DOHH2 (cell line): ENCODE data around the gene KDF1.

Source experiments
- H3F3A ChIP-seq: fragments of 200-600 bp; sonication (generic), shearing (Covaris generic); 2 replicates; pipeline ENCODE4 v1.6.0; 2016; ENCODE audit warnings: antibody characterized with exemption, mild to moderate bottlenecking; ENCODE audit not compliant: control insufficient read depth, insufficient read depth
- H3K27ac ChIP-seq: fragments of 200-600 bp; sonication (generic); 2 replicates; pipeline ENCODE4 v1.5.1; 2014; ENCODE audit warnings: low read depth, mild to moderate bottlenecking, low read length, moderate library complexity
- H3K27me3 ChIP-seq: fragments of 200-600 bp; sonication (generic); 2 replicates; pipeline ENCODE4 v1.6.1; 2014; ENCODE audit warnings: mild to moderate bottlenecking, low read length, mixed read lengths; ENCODE audit not compliant: control insufficient read depth
- H3K36me3 ChIP-seq: fragments of 200-600 bp; sonication (generic); 2 replicates; pipeline ENCODE4 v1.6.1; 2014; ENCODE audit warnings: mild to moderate bottlenecking, low read length, moderate library complexity, mixed read lengths; ENCODE audit not compliant: control insufficient read depth
- H3K4me1 ChIP-seq: fragments of 200-600 bp; sonication (generic); 2 replicates; pipeline ENCODE4 v1.6.1; 2014; ENCODE audit warnings: mild to moderate bottlenecking, low read length, mixed read lengths; ENCODE audit not compliant: control insufficient read depth
- H3K4me2 ChIP-seq: fragments of 200-600 bp; sonication (generic); 2 replicates; pipeline ENCODE4 v1.6.0; 2014; ENCODE audit warnings: mild to moderate bottlenecking, low read length, moderate library complexity
- H3K4me3 ChIP-seq: fragments of 200-600 bp; sonication (generic); 2 replicates; pipeline ENCODE4 v1.5.1; 2014; ENCODE audit warnings: mild to moderate bottlenecking, low read length, mixed read lengths
- H3K79me2 ChIP-seq: fragments of 200-600 bp; sonication (generic); 2 replicates; pipeline ENCODE4 v1.6.1; 2014; ENCODE audit warnings: mild to moderate bottlenecking, low read length, mixed read lengths; ENCODE audit not compliant: control insufficient read depth
- H3K9me2 ChIP-seq: fragments of 200-600 bp; sonication (generic); replicated peaks from 2 replicates; pipeline ENCODE4 v1.6.1; 2014; ENCODE audit warnings: mild to moderate bottlenecking, low read length, mixed read lengths; ENCODE audit not compliant: control insufficient read depth
- H3K9me3 ChIP-seq: fragments of 200-600 bp; sonication (generic); 2 replicates; pipeline ENCODE4 v1.6.1; 2014; ENCODE audit warnings: antibody characterized with exemption, low read length, mixed read lengths; ENCODE audit not compliant: control insufficient read depth, insufficient read depth
- H4K20me1 ChIP-seq: fragments of 200-600 bp; sonication (generic); 2 replicates; pipeline ENCODE4 v1.6.0; 2014; ENCODE audit warnings: low read depth, mild to moderate bottlenecking, antibody characterized with exemption, low read length, moderate library complexity; ENCODE audit not compliant: control insufficient read depth, insufficient read depth
- EZH2phosphoT487 ChIP-seq: fragments of 200-600 bp; sonication (generic); IDR thresholded peaks from 2 replicates; pipeline ENCODE4 v1.6.1; 2017; ENCODE audit warnings: borderline replicate concordance, mild to moderate bottlenecking, antibody characterized with exemption, low read length, moderate library complexity, mixed read lengths
- TF ChIP-seq, protein P1 (sequence below): fragments of 200-600 bp; sonication (generic); IDR thresholded peaks from one replicate; pipeline ENCODE4 v1.5.1; 2014; ENCODE audit warnings: antibody characterized with exemption, mild to moderate bottlenecking, low read depth, low read length; ENCODE audit not compliant: poor library complexity, severe bottlenecking

KDF1 gene

DNA sequence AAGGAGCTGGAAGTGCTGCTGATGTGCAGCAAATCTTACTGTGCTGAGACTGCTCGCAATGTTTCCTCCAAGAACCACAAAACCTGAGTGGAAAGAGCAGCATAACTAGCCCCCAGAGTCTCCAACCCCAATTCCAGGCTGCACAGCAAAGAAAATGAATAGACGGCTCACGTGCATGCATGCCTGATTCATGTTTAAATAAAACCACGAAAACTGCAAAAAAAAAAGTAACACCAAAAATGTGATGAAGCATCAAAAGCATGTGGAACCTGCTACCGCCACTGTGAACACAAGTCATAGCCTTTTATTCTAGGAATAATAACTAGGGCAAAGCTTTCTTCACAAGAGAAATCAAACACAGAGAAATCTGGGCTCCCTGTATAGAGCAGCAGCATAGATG lies 23.6 kb upstream of the KDF1 start:
- no peaks in the 10 kb centered on the region for H3K9me2 ChIP-seq
- H3K27me3 ChIP-seq: peaks cover 23% of the 10 kb centered on the region
- H3K4me3 ChIP-seq: no peak overlapping the region
- TF ChIP-seq EZH2phosphoT487: no peak
- TF ChIP-seq, protein P1, sequence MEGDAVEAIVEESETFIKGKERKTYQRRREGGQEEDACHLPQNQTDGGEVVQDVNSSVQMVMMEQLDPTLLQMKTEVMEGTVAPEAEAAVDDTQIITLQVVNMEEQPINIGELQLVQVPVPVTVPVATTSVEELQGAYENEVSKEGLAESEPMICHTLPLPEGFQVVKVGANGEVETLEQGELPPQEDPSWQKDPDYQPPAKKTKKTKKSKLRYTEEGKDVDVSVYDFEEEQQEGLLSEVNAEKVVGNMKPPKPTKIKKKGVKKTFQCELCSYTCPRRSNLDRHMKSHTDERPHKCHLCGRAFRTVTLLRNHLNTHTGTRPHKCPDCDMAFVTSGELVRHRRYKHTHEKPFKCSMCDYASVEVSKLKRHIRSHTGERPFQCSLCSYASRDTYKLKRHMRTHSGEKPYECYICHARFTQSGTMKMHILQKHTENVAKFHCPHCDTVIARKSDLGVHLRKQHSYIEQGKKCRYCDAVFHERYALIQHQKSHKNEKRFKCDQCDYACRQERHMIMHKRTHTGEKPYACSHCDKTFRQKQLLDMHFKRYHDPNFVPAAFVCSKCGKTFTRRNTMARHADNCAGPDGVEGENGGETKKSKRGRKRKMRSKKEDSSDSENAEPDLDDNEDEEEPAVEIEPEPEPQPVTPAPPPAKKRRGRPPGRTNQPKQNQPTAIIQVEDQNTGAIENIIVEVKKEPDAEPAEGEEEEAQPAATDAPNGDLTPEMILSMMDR: no peak
- H4K20me1 ChIP-seq: no peaks in the 10 kb centered on the region
- H3K27ac ChIP-seq: no peak overlapping the region
- peaks cover 6% of the 10 kb centered on the region; the same call in 1 of the 2 replicates for H3K4me1 ChIP-seq
- H3K79me2 ChIP-seq: no peaks in the 10 kb centered on the region
- H3F3A ChIP-seq: no peaks in the 10 kb centered on the region
- H3K9me3 ChIP-seq: no peaks in the 10 kb centered on the region
- no peaks in the 10 kb centered on the region for H3K36me3 ChIP-seq
- H3K4me2 ChIP-seq: no peak overlapping the region

DNA sequence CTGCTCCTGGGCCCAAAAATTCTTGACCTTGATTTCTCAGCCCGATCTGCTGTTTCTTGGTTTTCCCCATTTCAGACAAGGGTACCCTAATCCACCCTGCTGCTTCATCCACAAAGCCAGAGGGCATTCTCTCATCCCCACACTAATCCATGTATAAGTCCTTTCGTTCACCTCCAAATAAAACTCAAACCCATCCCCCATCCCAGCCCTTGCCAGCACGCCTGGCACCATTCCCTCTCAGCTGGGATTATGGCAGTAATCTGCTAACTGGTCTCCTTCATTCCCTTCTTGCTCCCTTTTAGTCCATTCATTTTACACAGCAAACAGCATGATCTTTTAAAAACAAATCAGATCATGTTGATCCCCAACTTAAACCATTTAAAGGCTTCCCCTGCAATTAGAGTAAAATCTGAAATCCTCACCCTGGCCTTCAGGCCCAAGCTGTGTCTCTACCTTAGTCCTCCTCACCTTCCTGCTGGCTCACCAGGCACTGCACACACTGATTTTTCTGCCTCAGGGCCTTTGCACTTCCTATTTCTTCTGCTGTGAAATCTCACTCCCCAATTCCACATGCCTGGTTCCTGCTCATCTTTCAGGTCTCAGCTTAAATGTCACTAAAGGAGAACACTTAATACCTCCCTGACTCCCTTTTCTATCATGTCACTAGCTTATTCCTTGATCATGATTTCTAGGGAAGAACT lies 21.0 kb upstream of the KDF1 start:
- H3K4me2 ChIP-seq: no peak overlapping the region
- H4K20me1 ChIP-seq: no peaks in the 10 kb centered on the region
- H3K9me3 ChIP-seq: no peaks in the 10 kb centered on the region
- H3F3A ChIP-seq: no peaks in the 10 kb centered on the region
- no peaks in the 10 kb centered on the region for H3K79me2 ChIP-seq
- no peak for TF ChIP-seq EZH2phosphoT487
- TF ChIP-seq, protein P1: no peak
- no peak overlapping the region for H3K4me3 ChIP-seq
- H3K27me3 ChIP-seq: peaks cover 22% of the 10 kb centered on the region
- no peaks in the 10 kb centered on the region for H3K9me2 ChIP-seq
- H3K36me3 ChIP-seq: no peaks in the 10 kb centered on the region
- no peak overlapping the region for H3K27ac ChIP-seq
- no peaks in the 10 kb centered on the region for H3K4me1 ChIP-seq

DNA sequence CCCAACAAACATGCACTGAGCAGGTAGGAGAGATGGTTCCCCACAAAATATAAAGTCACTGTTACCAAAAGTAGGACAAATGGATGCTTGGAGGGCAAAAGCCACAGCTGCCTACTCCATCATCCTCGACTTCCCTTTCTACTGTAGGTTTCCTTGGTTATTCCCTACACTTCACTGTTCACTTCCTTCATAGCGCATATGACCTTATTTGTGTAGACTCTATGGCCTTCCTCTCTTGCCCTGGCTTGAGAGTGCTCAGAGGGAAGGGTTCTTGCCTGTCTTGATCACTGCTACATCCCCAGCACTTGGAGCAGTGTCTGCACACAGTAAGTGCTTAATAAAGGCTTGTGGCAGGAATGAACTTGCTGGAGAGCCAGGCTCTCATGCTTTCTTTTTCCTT lies 18.6 kb upstream of the KDF1 start:
- Histone ChIP-seq H3K9me3 (no peaks in the 10 kb centered on the region), H3K36me3 (no peaks in the 10 kb centered on the region), H3K4me3 (no peak overlapping the region), H3K4me1 (no peaks in the 10 kb centered on the region), H3F3A (no peaks in the 10 kb centered on the region), H3K4me2 (no peak overlapping the region), H3K9me2 (no peaks in the 10 kb centered on the region), H3K27ac (no peak overlapping the region), H3K79me2 (no peaks in the 10 kb centered on the region), H4K20me1 (no peaks in the 10 kb centered on the region), H3K27me3 (peaks cover 18% of the 10 kb centered on the region)
- TF ChIP-seq EZH2phosphoT487: no peak
- TF ChIP-seq, protein P1: no peak
